Mesendoderm (in vitro differentiated cells): ENCODE results near the gene ISLR. TPM values are rescaled to one million over a fixed set of nuclear protein-coding genes. Genes with fewer than 3 reads are reported as not detected.

ENCODE experiments used
- DNase-seq: peaks from one replicate; pipeline ENCODE4 v3.0.0; 2013
- H2AK5ac ChIP-seq: 2 replicates; pipeline ENCODE4 v1.6.1; 2013; ENCODE audit warnings: low read length, inconsistent platforms
- H2BK120ac ChIP-seq: 2 replicates; pipeline ENCODE4 v1.6.1; 2013; ENCODE audit warnings: low read depth, mild to moderate bottlenecking, low read length, moderate library complexity, mixed read lengths
- H2BK15ac ChIP-seq: replicated peaks from 2 replicates; pipeline ENCODE4 v1.6.1; 2013; ENCODE audit warnings: low read depth, mild to moderate bottlenecking, moderate library complexity
- H2BK5ac ChIP-seq: 2 replicates; pipeline ENCODE4 v1.6.1; 2013; ENCODE audit warnings: low read length, inconsistent platforms
- H3K18ac ChIP-seq: 2 replicates; pipeline ENCODE4 v1.6.1; 2013; ENCODE audit warnings: mild to moderate bottlenecking, low read length, mixed read lengths
- H3K23ac ChIP-seq: one replicate; pipeline ENCODE4 v1.6.1; 2013; ENCODE audit warnings: low read length
- H3K27ac ChIP-seq: 2 replicates; pipeline ENCODE4 v1.5.1; 2013; ENCODE audit warnings: low read depth, mild to moderate bottlenecking, inconsistent platforms, low read length, moderate library complexity
- H3K27me3 ChIP-seq: 2 replicates; pipeline ENCODE4 v1.6.1; 2013; ENCODE audit warnings: low read length, control low read depth, mild to moderate bottlenecking, inconsistent platforms; ENCODE audit not compliant: insufficient read depth, poor library complexity
- H3K36me3 ChIP-seq: 2 replicates; pipeline ENCODE4 v1.6.1; 2013; ENCODE audit warnings: low read length, inconsistent platforms; ENCODE audit not compliant: control insufficient read depth, insufficient read depth
- H3K4ac ChIP-seq: one replicate; pipeline ENCODE4 v1.6.1; 2013; ENCODE audit warnings: low read depth, mild to moderate bottlenecking, low read length, moderate library complexity
- H3K4me1 ChIP-seq: 2 replicates; pipeline ENCODE4 v1.6.1; 2013; ENCODE audit warnings: low read depth, low read length, inconsistent platforms; ENCODE audit not compliant: control insufficient read depth
- H3K4me2 ChIP-seq: 2 replicates; pipeline ENCODE4 v1.6.1; 2013; ENCODE audit warnings: low read length
- H3K4me3 ChIP-seq: 2 replicates; pipeline ENCODE4 v1.5.1; 2013; ENCODE audit warnings: mild to moderate bottlenecking, low read length
- H3K56ac ChIP-seq: one replicate; pipeline ENCODE4 v1.6.1; 2013; ENCODE audit warnings: low read length
- H3K79me1 ChIP-seq: 2 replicates; pipeline ENCODE4 v1.6.1; 2013; ENCODE audit warnings: low read length, inconsistent platforms
- H3K79me2 ChIP-seq: 2 replicates; pipeline ENCODE4 v1.6.1; 2013; ENCODE audit warnings: mild to moderate bottlenecking, low read length; ENCODE audit not compliant: control insufficient read depth, insufficient read depth
- H3K9ac ChIP-seq: 2 replicates; pipeline ENCODE4 v1.6.1; 2013; ENCODE audit warnings: low read length, inconsistent platforms
- H4K5ac ChIP-seq: one replicate; pipeline ENCODE4 v1.6.1; 2013; ENCODE audit warnings: low read length
- H4K8ac ChIP-seq: one replicate; pipeline ENCODE4 v1.6.1; 2013; ENCODE audit warnings: low read depth, mild to moderate bottlenecking, control low read depth, low read length, moderate library complexity
- WGBS: extraction: QIAGEN DNeasy Blood & Tissue Kit; methylation state at CpG from one replicate; pipeline ENCODE4 v1.1.7; 2013; ENCODE audit warnings: low lambda C conversion rate, missing lambda C conversion rate; ENCODE audit not compliant: insufficient coverage; ENCODE audit errors: extremely low coverage; 5-methylcytosine and 5-hydroxymethylcytosine counted together
- polyA plus RNA-seq, 2 experiments: library from polyadenylated mRNA; stranded (reverse); fragments of 200-250 nt; gene quantifications; one replicate each; pipeline ENCODE4 v1.2.3, GENCODE V29; 2013

ISLR gene
- polyA plus RNA-seq (2013, experiment 1 of 2), result 1.2 TPM
- 0.84 TPM for polyA plus RNA-seq (2013, experiment 2 of 2)

- no peak for DNase-seq
- Histone ChIP-seq H3K4me1 (peaks cover 8% of the 10 kb centered on the region), H3K4ac (no peak within 1 kb of the TSS), H3K27ac (no peak within 1 kb of the TSS), H3K27me3 (no peaks in the 10 kb centered on the region), H3K79me2 (no peaks in the 10 kb centered on the region), H2BK5ac (no peak within 1 kb of the TSS), H3K18ac (no peak within 1 kb of the TSS), H3K23ac (no peak within 1 kb of the TSS), H2AK5ac (no peak within 1 kb of the TSS), H3K9ac (peak within 1 kb of the TSS; percentile 6), H4K5ac (no peak within 1 kb of the TSS), H3K79me1 (no peaks in the 10 kb centered on the region), H2BK15ac (no peak within 1 kb of the TSS), H3K4me3 (no peak within 1 kb of the TSS), H4K8ac (no peak within 1 kb of the TSS), H3K56ac (peak within 1 kb of the TSS; percentile 18), H2BK120ac (no peak within 1 kb of the TSS), H3K4me2 (no peak within 1 kb of the TSS), H3K36me3 (no peaks in the 10 kb centered on the region)
- WGBS, result no CpG with 5 or more reads among the region's 20 CpGs
Observed at GRCh38 chr15:74173380-74174218, at the start of gene ISLR. Gene ISLR, plus strand, starts transcription at chr15:74173710. Its CDS starts 1,149 bp downstream, at chr15:74174859.

- no peak overlapping the region for H4K8ac ChIP-seq
- no peak overlapping the region for H3K27ac ChIP-seq
- peak; percentile 73 for DNase-seq
- H3K18ac ChIP-seq, result no peak overlapping the region
- H3K79me1 ChIP-seq, result no peaks in the 10 kb centered on the region
- no peak overlapping the region for H3K4me3 ChIP-seq
- H3K56ac ChIP-seq, result no peak overlapping the region
- H3K27me3 ChIP-seq, result peaks cover 9% of the 10 kb centered on the region
- H3K23ac ChIP-seq, result no peak overlapping the region
- H3K36me3 ChIP-seq, result no peaks in the 10 kb centered on the region
- no peak overlapping the region for H3K4ac ChIP-seq
- no peak overlapping the region for H2BK15ac ChIP-seq
- H3K9ac ChIP-seq, result no peak overlapping the region
- H3K4me2 ChIP-seq, result no peak overlapping the region
- no peaks in the 10 kb centered on the region for H3K79me2 ChIP-seq
- no peak overlapping the region for H4K5ac ChIP-seq
- no peak overlapping the region for H2BK5ac ChIP-seq
- H3K4me1 ChIP-seq, result peaks cover 12% of the 10 kb centered on the region
- H2BK120ac ChIP-seq, result no peak overlapping the region
- H2AK5ac ChIP-seq, result no peak overlapping the region
- WGBS, result no CpG with 5 or more reads among the region's 3 CpGs
Observed at GRCh38 chr15:74124196-74124595, 49.3 kb upstream of the ISLR start.

- no peak overlapping the region for H2BK120ac ChIP-seq
- no peak overlapping the region for H2AK5ac ChIP-seq
- H3K4ac ChIP-seq, result no peak overlapping the region
- no peaks in the 10 kb centered on the region for H3K79me2 ChIP-seq
- H2BK15ac ChIP-seq, result no peak overlapping the region
- H3K56ac ChIP-seq, result no peak overlapping the region
- H4K5ac ChIP-seq, result no peak overlapping the region
- no peak overlapping the region for H4K8ac ChIP-seq
- no peak overlapping the region for H3K23ac ChIP-seq
- H3K18ac ChIP-seq, result no peak overlapping the region
- no CpG with 5 or more reads among the region's 7 CpGs for WGBS
- H3K79me1 ChIP-seq, result no peaks in the 10 kb centered on the region
- no peak overlapping the region for H2BK5ac ChIP-seq
- no peak overlapping the region for H3K9ac ChIP-seq
- no peak overlapping the region for H3K4me3 ChIP-seq
- H3K4me1 ChIP-seq, result peaks cover 15% of the 10 kb centered on the region
- no peak for DNase-seq
- H3K27me3 ChIP-seq, result peaks cover 13% of the 10 kb centered on the region
- H3K4me2 ChIP-seq, result no peak overlapping the region
- no peaks in the 10 kb centered on the region for H3K36me3 ChIP-seq
- H3K27ac ChIP-seq, result no peak overlapping the region
Observed at GRCh38 chr15:74124759-74125158, 48.8 kb upstream of the ISLR start.

- H3K56ac ChIP-seq, result peak overlapping the region; percentile 71
- H2BK5ac ChIP-seq, result no peak overlapping the region
- H3K36me3 ChIP-seq, result no peaks in the 10 kb centered on the region
- no peak overlapping the region for H4K5ac ChIP-seq
- H2BK15ac ChIP-seq, result no peak overlapping the region
- H3K18ac ChIP-seq, result no peak overlapping the region
- H3K27me3 ChIP-seq, result peaks cover 34% of the 10 kb centered on the region
- H3K4ac ChIP-seq, result no peak overlapping the region
- no peaks in the 10 kb centered on the region for H3K79me2 ChIP-seq
- DNase-seq, result peak; percentile 94
- H3K4me1 ChIP-seq, result peaks cover 16% of the 10 kb centered on the region
- no peak overlapping the region for H3K4me3 ChIP-seq
- H2BK120ac ChIP-seq, result no peak overlapping the region
- no peak overlapping the region for H3K23ac ChIP-seq
- H3K9ac ChIP-seq, result no peak overlapping the region
- no peak overlapping the region for H4K8ac ChIP-seq
- H2AK5ac ChIP-seq, result no peak overlapping the region
- peak overlapping the region; percentile 37 for H3K4me2 ChIP-seq
- H3K27ac ChIP-seq, result no peak overlapping the region
- H3K79me1 ChIP-seq, result no peaks in the 10 kb centered on the region
- WGBS, result no CpG with 5 or more reads among the region's 44 CpGs
Observed at GRCh38 chr15:74127255-74127953, 46.1 kb upstream of the ISLR start.

GRCh38 chr15:74127954-74128784, 45.3 kb upstream of the ISLR start:
- H2BK15ac ChIP-seq, result no peak overlapping the region
- no peak overlapping the region for H4K5ac ChIP-seq
- no peaks in the 10 kb centered on the region for H3K36me3 ChIP-seq
- no peak overlapping the region for H3K4me3 ChIP-seq
- H3K79me2 ChIP-seq, result no peaks in the 10 kb centered on the region
- H2BK5ac ChIP-seq, result no peak overlapping the region
- peak overlapping the region; percentile 37 for H3K4me2 ChIP-seq
- H3K18ac ChIP-seq, result no peak overlapping the region
- H2BK120ac ChIP-seq, result no peak overlapping the region
- DNase-seq, result no peak
- H3K27me3 ChIP-seq, result peaks cover 41% of the 10 kb centered on the region
- no CpG with 5 or more reads among the region's 53 CpGs for WGBS
- peak overlapping the region; percentile 41 for H3K9ac ChIP-seq
- peaks cover 9% of the 10 kb centered on the region for H3K4me1 ChIP-seq
- H3K79me1 ChIP-seq, result no peaks in the 10 kb centered on the region
- H4K8ac ChIP-seq, result no peak overlapping the region
- H3K27ac ChIP-seq, result no peak overlapping the region
- no peak overlapping the region for H3K4ac ChIP-seq
- peak overlapping the region; percentile 67 for H3K56ac ChIP-seq
- no peak overlapping the region for H2AK5ac ChIP-seq
- no peak overlapping the region for H3K23ac ChIP-seq
